GM12872 (cell line): ENCODE measurements around the gene COL13A1.
A peak's percentile ranks its signal among the peaks of the same experiment; 100 is the strongest.

ENCODE experiments used
- CTCF ChIP-seq: IDR thresholded peaks from 3 replicates; pipeline ENCODE4 v1.5.1; 2011; ENCODE audit warnings: low read depth, mild to moderate bottlenecking, low read length, moderate library complexity; ENCODE audit not compliant: insufficient read depth

The COL13A1 gene

GRCh38 chr10:69774596-69774995, 27.1 kb upstream of the COL13A1 start:
- no peak for TF ChIP-seq CTCF

GRCh38 chr10:69780077-69780476, 21.6 kb upstream of the COL13A1 start:
- no peak for TF ChIP-seq CTCF

GRCh38 chr10:69781576-69781975, 20.1 kb upstream of the COL13A1 start:
- no peak for TF ChIP-seq CTCF

GRCh38 chr10:69783515-69783914, 18.2 kb upstream of the COL13A1 start:
- 0 out of 3 replicates have a peak, but pooled peaks have one; percentile 4 for TF ChIP-seq CTCF

GRCh38 chr10:69786791-69787190, 14.9 kb upstream of the COL13A1 start:
- no peak for TF ChIP-seq CTCF

GRCh38 chr10:69787681-69788080, 14.0 kb upstream of the COL13A1 start:
- no peak for TF ChIP-seq CTCF

GRCh38 chr10:69789164-69789576, 12.5 kb upstream of the COL13A1 start:
- TF ChIP-seq CTCF: peak; percentile 80

GRCh38 chr10:69791812-69792211, 9.9 kb upstream of the COL13A1 start:
- TF ChIP-seq CTCF: no peak
